Ovary (tissue), 9 donors: Measurements from ENCODE around the gene GATAD2A. TPM values are rescaled to one million over a fixed set of nuclear protein-coding genes. Genes with fewer than 3 reads are reported as not detected.
A peak's percentile ranks its signal among the peaks of the same experiment; 100 is the strongest.

ENCODE experiments used
- DNase-seq, 5 donors: peaks; one replicate each; pipeline ENCODE4 v3.0.0-alpha.2; 2019 to 2020
- H3K27ac ChIP-seq, 2 donors: fragments of 200-600 bp; one replicate each; pipeline versions ENCODE4 v1.5.1 to v1.8.0; 2019 to 2022
- H3K27me3 ChIP-seq: fragments of 200-600 bp; one replicate; pipeline ENCODE4 v1.8.0; 2022
- H3K36me3 ChIP-seq: fragments of 200-600 bp; sonication (generic); one replicate; pipeline ENCODE4 v1.5.1; 2019
- H3K4me1 ChIP-seq: one replicate; pipeline ENCODE4 v1.8.1; 2013; ENCODE audit warnings: mild to moderate bottlenecking, moderate library complexity; ENCODE audit not compliant: insufficient read depth
- H3K4me3 ChIP-seq: fragments of 200-600 bp; sonication (generic); one replicate; pipeline ENCODE4 v1.5.1; 2017
- H3K9me3 ChIP-seq, 2 donors: fragments of 200-600 bp in 1 of 2; sonication (generic) in 1 of 2; one replicate each; pipeline versions ENCODE4 v1.5.1 to v1.8.1; 2013 to 2019; ENCODE audit warnings: mild to moderate bottlenecking in 1 of 2, moderate library complexity in 1 of 2
- CTCF ChIP-seq, 3 donors: fragments of 450-650 bp in 2 of 3; fragments of 200-600 bp in 1 of 3; IDR thresholded peaks; one replicate each; pipeline versions ENCODE4 v1.5.1 to v1.8.0; 2016 to 2022; ENCODE audit warnings: antibody characterized with exemption in 3 of 3, mild to moderate bottlenecking in 1 of 3
- EP300 ChIP-seq: sonication (generic); formaldehyde crosslinking; IDR thresholded peaks from one replicate; pipeline ENCODE4 v1.6.1; 2017; ENCODE audit warnings: antibody characterized with exemption
- POLR2A ChIP-seq: fragments of 450-650 bp; IDR thresholded peaks from one replicate; pipeline ENCODE4 v1.6.1; 2017; ENCODE audit warnings: antibody characterized with exemption, mild to moderate bottlenecking, moderate library complexity
- WGBS, 3 donors: extraction: QIAGEN DNeasy Blood & Tissue Kit in 1 of 3; methylation state at CpG; one replicate each; pipeline versions ENCODE4 v1.1.5 to v1.1.7; 2013 to 2017; 5-methylcytosine and 5-hydroxymethylcytosine counted together
- intact Hi-C, 4 donors: fragments of 100-400 bp; cut with DNase I; formaldehyde crosslinking; loops; one replicate each; pipeline versions ENCODE4 v1.11.0 to v1.15.1; 2022 to 2023
- polyA plus RNA-seq, 2 donors: library from polyadenylated mRNA; stranded (reverse); fragments of 200-250 nt in 1 of 2; fragments of 350-450 nt in 1 of 2; fragmentation: Illumina TruSeq in 1 of 2; extraction: RNeasy Lipid Tissue Mini Kit (QIAGEN cat#74804) in 1 of 2; gene quantifications; one replicate each; pipeline ENCODE4 v1.2.3, GENCODE V29; 2013 to 2014
- total RNA-seq, 7 donors: library from RNA; depleted of rRNA in 2 of 7; stranded (reverse); fragments of >200 nt in 2 of 7; fragmentation: NEBNext Ultra II Directional in 3 of 7; extraction: Animal tissue kit (Norgen Biotek cat#: 25700) in 3 of 7; gene quantifications; one replicate each; pipeline versions ENCODE4 v1.1.0 to v1.2.4, GENCODE V29; 2016 to 2023
- donor health status: DM: no; HTN: no; CAD: no; lungs with moderate emphysema.
- donor health status: DM: no; HTN: no; CAD: no.
- donor health status: Bipolar disorder and iron deficiency.
- donor health status: DM: yes; HTN: yes; CAD: no.
- donor health status: DM: no; HTN: no; CAD: no.
- donor health status: DM: yes; HTN: yes; CAD: no.

The GATAD2A gene
- total and polyA plus RNA-seq, 9 donors, result 10.7 to 83.0 (median 52.2) TPM

GRCh38 chr19:19540064-19540714, 134.7 kb downstream of the GATAD2A start:
- peak; percentile 60 to 80 (median 76) for DNase-seq
- Histone ChIP-seq H3K27ac (no peak overlapping the region), H3K36me3 (no peaks in the 10 kb centered on the region), H3K9me3 (no peaks in the 10 kb centered on the region), H3K4me1 (peaks cover 14% of the 10 kb centered on the region), H3K27me3 (no peaks in the 10 kb centered on the region), H3K4me3 (no peak overlapping the region)
- TF ChIP-seq EP300, result no peak
- TF ChIP-seq CTCF (IDR thresholded peaks at IDR 0.05), result no peak
- no peak for TF ChIP-seq POLR2A
- WGBS, 3 donors, result 16 to 17% (median 17%) methylated on average over 39 to 74 of the region's 74 CpGs
- intact Hi-C loops, result no loop called here

- H3K27me3 ChIP-seq, result no peaks in the 10 kb centered on the region
- H3K4me1 ChIP-seq, result peaks cover 14% of the 10 kb centered on the region
- H3K27ac ChIP-seq, result no peak overlapping the region
- H3K4me3 ChIP-seq, result no peak overlapping the region
- intact Hi-C loops, result no loop called here
- no peaks in the 10 kb centered on the region for H3K9me3 ChIP-seq
- 2 to 4% (median 3%) methylated on average over 41 to 45 of the region's 45 CpGs for WGBS, 3 donors
- H3K36me3 ChIP-seq, result no peaks in the 10 kb centered on the region
- peak in 4 of 5 donors; percentile 51 to 70 (median 62) for DNase-seq
- TF ChIP-seq POLR2A (no peak), CTCF (IDR thresholded peaks at IDR 0.05) (no peak), EP300 (no peak)
These were observed 135.4 kb downstream of the GATAD2A start for GRCh38 chr19:19540715-19541515.

- 74 to 75% (median 75%) methylated on average over 13 to 16 of the region's 16 CpGs for WGBS, 3 donors
- intact Hi-C loops, result no loop called here
- H3K4me1 ChIP-seq, result peaks cover 14% of the 10 kb centered on the region
These were observed 136.1 kb downstream of the GATAD2A start for GRCh38 chr19:19541616-19542015.

GRCh38 chr19:19542507-19542906, 137.0 kb downstream of the GATAD2A start:
- H3K36me3 ChIP-seq, result no peaks in the 10 kb centered on the region
- H3K9me3 ChIP-seq, result no peaks in the 10 kb centered on the region
- TF ChIP-seq EP300 (no peak), POLR2A (no peak), CTCF (IDR thresholded peaks at IDR 0.05) (no peak)
- no peaks in the 10 kb centered on the region for H3K27me3 ChIP-seq
- intact Hi-C loops, result no loop called here
- H3K4me3 ChIP-seq, result no peak overlapping the region
- peaks cover 14% of the 10 kb centered on the region for H3K4me1 ChIP-seq
- no peak overlapping the region for H3K27ac ChIP-seq
- 79 to 86% (median 82%) methylated on average over 11 to 12 of the region's 12 CpGs for WGBS, 3 donors
- DNase-seq, result no peak

More at GRCh38 chr19:19541616-19542015, 136.1 kb downstream of the GATAD2A start:
- no peak for DNase-seq
- Histone ChIP-seq H3K27me3 (no peaks in the 10 kb centered on the region), H3K9me3 (no peaks in the 10 kb centered on the region), H3K4me3 (no peak overlapping the region), H3K27ac (no peak overlapping the region), H3K36me3 (no peaks in the 10 kb centered on the region)
- TF ChIP-seq CTCF (IDR thresholded peaks at IDR 0.05), result no peak
- no peak for TF ChIP-seq EP300
- TF ChIP-seq POLR2A, result no peak
